ENCODE data around the gene CNTNAP2. TPM values are rescaled to one million over a fixed set of nuclear protein-coding genes. Genes with fewer than 3 reads are reported as not detected.

CNTNAP2 gene
- total and polyA plus RNA-seq, 2 of the 4 experiments (the other 2 are of a cell fraction): not detected

DNA sequence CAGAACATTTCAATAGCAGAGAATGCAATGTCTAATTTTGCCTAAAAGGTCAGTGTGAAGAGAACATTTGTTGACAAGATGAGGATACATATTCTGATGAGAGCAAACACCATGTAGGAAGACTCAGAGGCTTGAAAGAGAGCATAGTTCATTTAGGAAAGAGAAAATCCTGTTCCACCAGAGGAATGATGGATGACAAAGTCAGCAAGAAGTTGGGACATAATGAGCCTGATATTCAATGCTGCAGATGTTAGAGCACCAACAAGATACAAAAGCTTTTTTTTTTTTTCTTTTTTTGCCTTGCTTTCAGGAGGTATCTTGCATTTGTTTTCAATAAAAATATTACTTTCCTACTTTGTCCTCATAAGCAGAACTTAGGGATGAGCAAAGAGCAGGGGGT, 1522.0 kb downstream of the CNTNAP2 start:
- H2AK9ac ChIP-seq (replicated peaks; ENCODE audit: low read depth, low read length, poor library complexity): no peak overlapping the region
- intact Hi-C loops (cut with micrococcal nuclease): no loop called here
- no peak overlapping the region for H3K18ac ChIP-seq (ENCODE audit: low read depth, low read length)
- dilution Hi-C loops (cut with HindIII; ENCODE audit: low sequenced_read_pairs, unreplicated experiment): no loop called here
- H2BK5ac ChIP-seq (ENCODE audit: low read depth, low read length, poor library complexity, severe bottlenecking): no peak overlapping the region
- no peak overlapping the region for H3K27ac ChIP-seq (ENCODE audit: insufficient read depth, low read length)
- H3K4me3 ChIP-seq (ENCODE audit: insufficient read depth, low read depth, low read length): no peak overlapping the region
- no peak overlapping the region for H4K5ac ChIP-seq (ENCODE audit: low read depth, low read length)
- H3K56ac ChIP-seq (ENCODE audit: extremely low read depth, insufficient read depth, low read length): no peak overlapping the region
- no peak overlapping the region for H4K8ac ChIP-seq (ENCODE audit: low read depth in 2 of 2, low read length in 2 of 2)
- no peak overlapping the region for H2BK15ac ChIP-seq (ENCODE audit: low read depth, low read length)
- BruUV-seq (replicated peaks): no TSS peak
- TF ChIP-seq POLR2A (IDR thresholded peaks at IDR 0.05; ENCODE audit: low read depth, low read length) (no peak), RFX5 (IDR thresholded peaks at IDR 0.05; ENCODE audit: low read depth, low read length) (no peak), NFE2L2 (IDR thresholded peaks at IDR 0.05; ENCODE audit: low read depth, low read length) (no peak), RCOR1 (IDR thresholded peaks at IDR 0.05; ENCODE audit: insufficient replicate concordance, low read length) (no peak), SMC3 (IDR thresholded peaks at IDR 0.05; ENCODE audit: low read depth, low read length) (no peak)
- H3K27me3 ChIP-seq (ENCODE audit: control insufficient read depth, insufficient read depth, low read length): no peaks in the 10 kb centered on the region
- H3K14ac ChIP-seq (replicated peaks; ENCODE audit: low read depth, low read length): no peak overlapping the region
- H3K36me3 ChIP-seq (ENCODE audit: control insufficient read depth, insufficient read depth, low read length): no peaks in the 10 kb centered on the region
- peaks cover 8% of the 10 kb centered on the region for H3K9me3 ChIP-seq (ENCODE audit: control insufficient read depth, insufficient read depth, low read length)
- no peak overlapping the region for H2AFZ ChIP-seq (replicated peaks; ENCODE audit: low read length, poor library complexity)
- no peak overlapping the region for H3K9ac ChIP-seq (ENCODE audit: low read depth, low read length)
- in situ Hi-C loops (cut with MboI; ENCODE audit: low sequenced_read_pairs): no loop called here
- ATAC-seq (ENCODE audit: low read depth) (no peak), DNase-seq (no peak)
- H4K20me1 ChIP-seq (ENCODE audit: insufficient read depth, low read length): no peaks in the 10 kb centered on the region
- no peak overlapping the region for H4K91ac ChIP-seq (ENCODE audit: insufficient read depth, low read depth, low read length)
- H2BK20ac ChIP-seq (ENCODE audit: low read depth, low read length): no peak overlapping the region
- H2AK5ac ChIP-seq (ENCODE audit: low read depth, low read length): no peak overlapping the region
- no peak overlapping the region for H3K4me2 ChIP-seq (ENCODE audit: low read depth, low read length)
- H3K4me1 ChIP-seq (ENCODE audit: control insufficient read depth, insufficient read depth, low read length): no peaks in the 10 kb centered on the region
- no peak overlapping the region for H3K23ac ChIP-seq (ENCODE audit: low read depth, low read length)
- H2BK120ac ChIP-seq (ENCODE audit: low read depth, low read length): no peak overlapping the region
- ChIA-PET POLR2A (ENCODE audit: unreplicated experiment) (no interaction called here), CTCF (interaction anchor here (0.7 kb wide), 1 partner anchor 433 kb away, joined by 4 read pairs; no protein-coding TSS in a partner anchor)
- no peaks in the 10 kb centered on the region for H3K9me1 ChIP-seq (ENCODE audit: insufficient read depth, low read length)
- H3K79me1 ChIP-seq (ENCODE audit: low read depth in 1 of 2, low read length in 2 of 2): no peaks in the 10 kb centered on the region
- H3K4ac ChIP-seq (ENCODE audit: low read depth, low read length): no peak overlapping the region
